Stimulated activated CD4-positive, alpha-beta T cell treated with anti-CD3 and anti-CD28 coated beads, Interleukin-15, amount 100 ng/mL, for 48 hours (primary cell): ENCODE results near the gene WASHC1.
"Not testable (repeated sequence)": the region's sequence is repeated elsewhere in the genome, so short reads cannot be mapped to it uniquely, and the experiment has no call there.

Experiments used
- DNase-seq, 2 donors: peaks; one replicate each; pipeline ENCODE4 v3.0.0-alpha.2; 2020; ENCODE audit warnings: low read depth in 2 of 2

WASHC1 gene

DNA sequence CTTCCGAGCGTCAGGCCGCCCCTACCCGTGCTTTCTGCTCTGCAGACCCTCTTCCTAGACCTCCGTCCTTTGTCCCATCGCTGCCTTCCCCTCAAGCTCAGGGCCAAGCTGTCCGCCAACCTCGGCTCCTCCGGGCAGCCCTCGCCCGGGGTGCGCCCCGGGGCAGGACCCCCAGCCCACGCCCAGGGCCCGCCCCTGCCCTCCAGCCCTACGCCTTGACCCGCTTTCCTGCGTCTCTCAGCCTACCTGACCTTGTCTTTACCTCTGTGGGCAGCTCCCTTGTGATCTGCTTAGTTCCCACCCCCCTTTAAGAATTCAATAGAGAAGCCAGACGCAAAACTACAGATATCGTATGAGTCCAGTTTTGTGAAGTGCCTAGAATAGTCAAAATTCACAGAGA is at the start of gene WASHC1:
Gene WASHC1, minus strand, starts transcription at position 101 of the 400 bp plus-strand sequence. CDS start 4,457 bp downstream, outside the sequence.
- not testable (repeated sequence) for DNase-seq

GRCh38 chr9:78333-78732 is 49.1 kb upstream of the WASHC1 start:
- DNase-seq = not testable (repeated sequence)

DNA sequence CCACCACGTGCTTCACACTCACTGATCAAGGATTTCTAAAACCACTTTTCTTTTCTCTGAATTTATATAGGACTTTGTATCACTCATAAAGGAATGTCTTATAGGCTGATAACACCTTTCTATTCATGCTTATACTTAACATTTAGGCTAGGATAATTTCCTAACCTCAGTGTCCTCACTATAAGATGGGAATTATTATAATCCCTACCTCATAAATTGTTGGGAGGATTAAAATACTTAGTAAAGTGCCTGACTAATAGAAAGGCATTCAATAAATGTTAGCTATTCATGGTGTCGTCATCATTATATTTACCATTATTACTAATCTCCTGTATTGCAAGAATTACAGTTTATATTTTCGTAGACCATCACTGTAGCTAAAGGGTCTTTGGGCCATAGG is 47.1 kb upstream of the WASHC1 start:
- DNase-seq = not testable (repeated sequence)

- DNase-seq = not testable (repeated sequence)
Measured at GRCh38 chr9:73900-74525, 44.8 kb upstream of the WASHC1 start.

GRCh38 chr9:73076-73899 is 44.0 kb upstream of the WASHC1 start:
- peak in 1 of 2 donors; percentile 6 for DNase-seq

DNA sequence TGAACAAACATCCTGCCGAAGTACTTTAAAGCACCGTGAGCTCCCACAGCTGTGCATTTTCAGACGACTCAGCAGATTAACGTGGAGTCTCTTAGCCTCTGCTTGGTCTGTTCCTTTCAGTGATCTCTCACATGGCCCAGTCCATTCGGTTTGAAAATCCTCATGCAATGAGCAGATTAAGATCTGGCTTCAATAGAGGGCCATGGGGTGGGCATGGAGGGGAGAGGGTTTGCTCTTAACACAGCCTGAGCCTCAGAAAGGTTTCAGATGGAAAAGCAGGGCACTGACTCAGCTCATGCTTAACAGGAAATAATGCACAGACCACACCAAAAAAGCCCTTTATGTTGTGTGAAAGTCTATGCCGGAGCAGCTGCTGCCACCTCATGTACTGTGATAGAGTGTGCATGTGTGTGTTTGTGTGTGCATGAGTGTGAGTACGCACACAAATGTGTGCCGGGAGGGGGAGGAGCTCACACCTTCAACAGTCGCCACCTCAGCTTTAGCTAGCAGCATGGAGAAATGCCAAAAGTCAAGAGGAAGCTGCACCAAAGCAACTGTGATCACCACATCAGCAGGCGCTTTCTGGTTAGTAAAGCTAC is 33.9 kb upstream of the WASHC1 start:
- DNase-seq = peak in 1 of 2 donors; percentile 7

DNA sequence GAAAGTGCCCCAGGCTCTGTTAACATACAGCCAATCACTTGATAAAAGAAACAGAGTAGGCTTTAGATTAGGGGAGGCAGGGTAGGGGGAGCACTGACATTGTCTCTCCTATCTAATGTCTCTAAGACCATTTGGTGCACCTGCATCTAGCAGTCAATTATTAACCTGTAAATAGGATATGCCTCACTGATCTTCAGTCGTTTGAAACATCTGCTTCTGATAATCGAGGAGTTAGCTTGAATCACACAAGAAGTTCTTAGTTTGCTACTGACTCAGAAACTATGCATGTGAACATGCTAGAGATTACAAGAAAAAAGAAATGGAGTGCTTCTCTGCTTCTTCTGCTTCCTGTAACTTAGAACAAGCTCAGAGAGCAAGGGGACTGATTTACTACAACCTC is 23.4 kb upstream of the WASHC1 start:
- not testable (repeated sequence) for DNase-seq

DNA sequence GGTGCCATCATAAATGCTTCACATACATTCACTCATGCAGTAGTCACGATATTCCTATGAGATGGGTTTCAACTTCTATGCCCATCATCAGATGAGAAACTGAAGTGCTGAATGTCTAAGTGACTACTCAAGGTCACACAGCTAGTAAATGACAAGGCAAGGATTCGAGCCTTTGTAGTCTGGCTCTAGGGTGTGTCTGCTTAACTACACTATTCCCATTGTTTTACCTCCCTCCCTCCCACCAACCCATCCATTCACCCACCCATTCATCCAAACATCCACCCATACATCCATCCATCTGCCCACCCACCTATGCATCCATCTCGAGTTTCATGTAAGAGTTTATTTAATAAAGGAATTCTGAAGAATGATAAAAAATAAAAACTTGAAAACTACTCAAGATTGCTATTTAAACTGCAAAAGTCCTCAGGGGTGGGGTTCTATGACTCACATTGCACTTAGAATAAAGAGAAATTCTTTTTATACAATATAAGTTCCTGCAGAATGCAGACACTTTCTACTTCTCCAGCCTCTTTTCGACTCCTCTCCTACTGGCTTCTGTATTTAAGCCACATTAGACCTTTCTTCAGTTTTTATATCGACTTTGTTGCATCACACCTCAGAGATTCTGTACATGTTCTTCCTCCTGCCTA is 19.1 kb upstream of the WASHC1 start:
- DNase-seq = not testable (repeated sequence)

DNA sequence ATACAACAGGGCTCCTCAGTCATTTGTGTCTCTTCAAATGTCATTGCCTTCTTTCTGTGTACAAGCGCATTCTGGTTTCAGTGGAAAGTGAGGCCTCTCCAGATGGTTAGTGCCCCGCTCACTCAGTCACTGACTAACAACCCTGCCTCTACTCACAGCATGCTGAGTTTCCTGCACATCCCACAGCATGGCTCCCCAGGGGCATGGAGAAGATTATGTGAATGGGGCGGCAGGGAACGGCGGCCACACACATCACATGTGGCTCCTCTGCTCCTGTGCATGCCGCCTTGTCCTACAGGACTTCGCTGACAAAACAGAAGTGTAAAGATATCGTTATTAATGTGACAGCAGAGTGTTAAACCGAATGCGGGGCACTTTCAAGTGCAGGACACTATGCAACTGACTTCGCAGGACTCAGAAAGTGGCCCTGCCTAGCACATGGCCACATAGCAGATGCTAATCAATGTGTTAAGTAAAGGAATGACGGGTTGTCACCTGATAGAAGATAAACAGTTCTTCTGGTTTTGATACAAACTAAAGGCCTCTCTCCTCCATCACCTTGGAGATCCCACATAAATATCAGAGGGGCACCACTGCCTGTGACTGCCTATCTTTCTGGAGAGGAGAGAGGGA is 17.5 kb upstream of the WASHC1 start:
- DNase-seq = not testable (repeated sequence)

DNA sequence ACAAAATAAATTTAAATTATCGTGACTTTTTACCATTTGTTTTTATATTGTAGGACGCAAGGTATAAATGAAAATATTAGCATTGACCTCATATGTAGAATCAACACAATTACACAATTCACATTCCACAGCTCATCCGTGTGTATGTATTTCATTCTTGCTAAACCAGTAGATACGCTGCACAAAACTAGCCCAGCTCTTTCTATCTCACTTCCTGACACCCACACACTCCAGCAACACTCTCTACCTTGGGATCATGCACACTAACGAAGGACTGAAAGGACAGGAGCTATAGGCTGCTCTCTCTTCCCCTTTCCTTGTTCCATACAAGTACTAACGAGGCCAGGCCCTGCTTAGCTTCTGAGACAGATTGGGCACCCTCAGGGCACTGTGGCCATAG is 16.9 kb upstream of the WASHC1 start:
- DNase-seq = not testable (repeated sequence)

GRCh38 chr9:45180-45878 is 16.1 kb upstream of the WASHC1 start:
- DNase-seq = not testable (repeated sequence)

- DNase-seq = not testable (repeated sequence)
Measured at GRCh38 chr9:44416-44815, 15.2 kb upstream of the WASHC1 start.

- not testable (repeated sequence) for DNase-seq
Measured at GRCh38 chr9:43636-44035, 14.4 kb upstream of the WASHC1 start.

- not testable (repeated sequence) for DNase-seq
Measured at GRCh38 chr9:43116-43515, 13.9 kb upstream of the WASHC1 start.

GRCh38 chr9:41819-42218 is 12.6 kb upstream of the WASHC1 start:
- DNase-seq = not testable (repeated sequence)

GRCh38 chr9:41261-41676 is 12.0 kb upstream of the WASHC1 start:
- not testable (repeated sequence) for DNase-seq

DNA sequence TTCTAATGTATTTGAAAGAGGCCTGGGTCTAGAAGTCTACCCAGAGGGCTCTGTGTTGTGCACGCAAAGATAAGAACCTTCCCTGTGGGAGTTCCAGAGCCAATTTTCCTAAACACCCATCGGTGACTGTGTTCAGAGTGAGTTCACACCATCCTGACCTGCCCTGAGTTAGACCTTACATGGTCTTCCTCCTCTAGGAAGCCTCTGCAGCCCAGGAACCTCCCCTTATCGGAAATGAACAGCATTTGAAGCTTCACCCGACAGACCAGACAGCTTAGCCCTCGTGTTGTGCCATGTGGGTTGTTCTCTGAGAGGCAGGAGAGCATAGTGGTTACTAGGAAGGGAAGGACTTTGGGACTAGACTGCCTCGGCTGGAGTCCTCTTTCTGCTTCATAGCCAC is 3.1 kb upstream of the WASHC1 start:
- DNase-seq = not testable (repeated sequence)

GRCh38 chr9:28775-29174 is 481 bp downstream of the WASHC1 start:
- DNase-seq = not testable (repeated sequence)

DNA sequence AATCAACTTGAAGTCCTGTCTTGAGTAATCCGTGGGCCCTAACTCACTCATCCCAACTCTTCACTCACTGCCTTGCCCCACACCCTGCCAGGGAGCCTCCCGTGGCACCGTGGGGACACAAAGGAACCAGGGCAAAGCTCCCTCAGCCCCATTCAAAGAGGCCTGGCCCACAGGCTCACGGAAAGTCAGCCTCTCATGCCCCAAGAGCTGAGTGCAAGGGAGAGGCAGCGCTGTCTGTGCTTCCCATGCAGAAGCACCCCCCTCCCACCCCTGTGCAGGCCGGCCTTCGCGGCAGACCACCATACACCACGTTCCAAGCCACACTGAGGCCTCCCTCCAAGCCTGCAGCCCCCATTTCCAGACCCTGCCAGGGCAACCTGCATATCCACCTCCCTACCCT is 7.6 kb downstream of the WASHC1 start:
- not testable (repeated sequence) for DNase-seq

- DNase-seq = not testable (repeated sequence)
Measured at GRCh38 chr9:16875-17274, 12.4 kb downstream of the WASHC1 start.
